Gastrocnemius medialis (tissue), 4 donors: ENCODE data around the gene ARHGAP25.

ENCODE experiments used
- CTCF ChIP-seq, 5 experiments: fragments of 450-650 bp in 3 of 5; fragments of 200-600 bp in 2 of 5; sonication (generic) in 2 of 5; IDR thresholded peaks in 4 of 5; conservative IDR thresholded peaks in 1 of 5; 1 replicate in 4 of 5; 2 replicates in 1 of 5; pipeline ENCODE4 v1.5.1; 2016 to 2019; ENCODE audit warnings: antibody characterized with exemption in 5 of 5, mild to moderate bottlenecking in 3 of 5, moderate library complexity in 3 of 5
- POLR2A ChIP-seq, 2 donors: fragments of 450-650 bp; IDR thresholded peaks; one replicate each; pipeline ENCODE4 v1.6.1; 2017; ENCODE audit warnings: antibody characterized with exemption in 2 of 2, mild to moderate bottlenecking in 2 of 2, moderate library complexity in 2 of 2

GRCh38 chr2:68771211-68771751 lies 36.7 kb downstream of the ARHGAP25 start:
- TF ChIP-seq POLR2A (IDR thresholded peaks at IDR 0.05) = no peak
- TF ChIP-seq CTCF (IDR thresholded peaks at IDR 0.05 in 4 of 5, conservative IDR thresholded peaks at IDR 0.05 in 1 of 5) = no peak
